Endothelial cell of umbilical vein (primary cell): ENCODE data around the gene CUL9. TPM values are rescaled to one million over a fixed set of nuclear protein-coding genes. Genes with fewer than 3 reads are reported as not detected.

Source experiments
- BruUV-seq: library from RNA; stranded (reverse); fragments of 400-500 nt; replicated peaks from 2 replicates; lab custom pipeline; 2021; lab: Mats Ljungman, UMichigan
- CTCF ChIA-PET: fragments of 300-600, 350-600 bp; sonication (Branson Sonifier 250); formaldehyde crosslinking; loops from one replicate; lab custom pipeline; 2021; ENCODE audit warnings: antibody characterized with exemption, inconsistent platforms; lab: Charles Lee
- POLR2A ChIA-PET: fragments of 300-600, 350-600 bp; sonication (Branson Sonifier 250); formaldehyde crosslinking; loops from one replicate; lab custom pipeline; 2021; ENCODE audit warnings: antibody characterized with exemption, inconsistent platforms; lab: Charles Lee
- DNase-seq: peaks from one replicate; pipeline ENCODE4 v3.0.0-alpha.2; 2011; ENCODE audit warnings: low read depth, low spot score
- FAIRE-seq: peaks from 2 replicates; lab custom pipeline; 2011; peaks lifted over from hg19 to GRCh38; lab: Jason Lieb, UNC
- H2AFZ ChIP-seq: 2 replicates; pipeline ENCODE4 v1.6.0; 2012; ENCODE audit warnings: low read depth, low read length, control low read depth, inconsistent platforms
- H3K27ac ChIP-seq: 2 replicates; pipeline ENCODE4 v1.5.1; 2011; ENCODE audit warnings: low read depth, mild to moderate bottlenecking, control low read depth, low read length, moderate library complexity; ENCODE audit not compliant: insufficient read depth
- H3K27me3 ChIP-seq, 2 experiments: 2 replicates each; pipeline versions ENCODE4 v1.6.0 to v1.6.1; 2011; ENCODE audit warnings: low read length in 2 of 2, mixed read lengths in 1 of 2; ENCODE audit not compliant: control insufficient read depth in 2 of 2, insufficient read depth in 2 of 2
- H3K36me3 ChIP-seq, 2 experiments: 2 replicates in 1 of 2; 3 replicates in 1 of 2; pipeline ENCODE4 v1.5.1; 2011; ENCODE audit warnings: low read length in 2 of 2, mild to moderate bottlenecking in 1 of 2, moderate library complexity in 1 of 2; ENCODE audit not compliant: control insufficient read depth in 2 of 2, insufficient read depth in 2 of 2; ENCODE audit errors: extremely low read depth in 1 of 2
- H3K4me1 ChIP-seq: 3 replicates; pipeline ENCODE4 v1.5.1; 2011; ENCODE audit warnings: mild to moderate bottlenecking, low read length; ENCODE audit not compliant: control insufficient read depth, insufficient read depth; ENCODE audit errors: extremely low read depth
- H3K4me2 ChIP-seq: 2 replicates; pipeline ENCODE4 v1.6.1; 2011; ENCODE audit warnings: low read length, control low read depth, mixed read lengths; ENCODE audit not compliant: insufficient read depth
- H3K4me3 ChIP-seq, 3 experiments: fragments of 200-600 bp in 1 of 3; sonication (generic), shearing (Covaris generic) in 1 of 3; replicated peaks in 1 of 3; 2 replicates each; pipeline ENCODE4 v1.5.1; 2011 to 2016; ENCODE audit warnings: control low read depth in 3 of 3, low read length in 3 of 3, mild to moderate bottlenecking in 2 of 3, inconsistent platforms in 1 of 3, low read depth in 1 of 3, moderate library complexity in 1 of 3; ENCODE audit not compliant: insufficient read depth in 1 of 3
- H3K79me2 ChIP-seq: 2 replicates; pipeline ENCODE4 v1.6.0; 2012; ENCODE audit warnings: low read length, inconsistent platforms; ENCODE audit not compliant: control insufficient read depth, insufficient read depth
- H3K9ac ChIP-seq: replicated peaks from 2 replicates; pipeline ENCODE3; 2011; ENCODE audit warnings: low read length, control low read depth; ENCODE audit not compliant: insufficient read depth; ENCODE audit errors: extremely low read depth
- H3K9me1 ChIP-seq: replicated peaks from 3 replicates; pipeline ENCODE4 v1.6.0; 2011; ENCODE audit warnings: mild to moderate bottlenecking, low read length; ENCODE audit not compliant: control insufficient read depth, insufficient read depth; ENCODE audit errors: extremely low read depth
- H3K9me3 ChIP-seq: replicated peaks from 2 replicates; pipeline ENCODE4 v1.5.1; 2012; ENCODE audit warnings: low read length, inconsistent platforms; ENCODE audit not compliant: control insufficient read depth, insufficient read depth
- H4K20me1 ChIP-seq: replicated peaks from 2 replicates; pipeline ENCODE3; 2011; ENCODE audit warnings: mild to moderate bottlenecking, low read length; ENCODE audit not compliant: control insufficient read depth, insufficient read depth; ENCODE audit errors: extremely low read depth
- CTCF ChIP-seq, 2 donors: IDR thresholded peaks; 1 replicate in 1 of 2; 2 replicates in 1 of 2; pipeline ENCODE4 v1.5.1; 2011; ENCODE audit warnings: low read length in 2 of 2, mild to moderate bottlenecking in 2 of 2, moderate library complexity in 2 of 2, control low read depth in 1 of 2, inconsistent platforms in 1 of 2, low read depth in 1 of 2; ENCODE audit not compliant: insufficient read depth in 1 of 2; ENCODE audit errors: extremely low read depth in 1 of 2
- EZH2 ChIP-seq: IDR thresholded peaks from 2 replicates; pipeline ENCODE4 v1.6.1; 2012; ENCODE audit warnings: borderline replicate concordance, low read depth, mild to moderate bottlenecking, moderate library complexity, low read length, inconsistent platforms; ENCODE audit not compliant: severe bottlenecking
- FOS ChIP-seq: IDR thresholded peaks from 2 replicates; pipeline ENCODE4 v1.6.1; 2011; ENCODE audit warnings: mild to moderate bottlenecking, low read length, moderate library complexity, borderline replicate concordance; ENCODE audit not compliant: insufficient read depth
- GATA2 ChIP-seq: IDR thresholded peaks from 2 replicates; pipeline ENCODE4 v1.7.0; 2011; ENCODE audit warnings: low read depth, mild to moderate bottlenecking, moderate library complexity, mixed read lengths, low read length; ENCODE audit not compliant: insufficient read length, insufficient read depth
- JUN ChIP-seq: IDR thresholded peaks from 2 replicates; pipeline ENCODE4 v1.6.1; 2011; ENCODE audit warnings: borderline replicate concordance, low read depth; ENCODE audit not compliant: insufficient read length, insufficient read depth
- MAX ChIP-seq: IDR thresholded peaks from 2 replicates; pipeline ENCODE4 v1.6.1; 2011; ENCODE audit not compliant: insufficient read depth, insufficient read length
- MYC ChIP-seq: IDR thresholded peaks from one replicate; pipeline ENCODE4 v1.6.1; 2011; ENCODE audit warnings: mild to moderate bottlenecking, low read depth, low read length
- POLR2A ChIP-seq: IDR thresholded peaks from 2 replicates; pipeline ENCODE4 v1.6.1; 2012; ENCODE audit warnings: low read depth, mild to moderate bottlenecking, control low read depth, low read length
- POLR2AphosphoS5 ChIP-seq: IDR thresholded peaks from 2 replicates; pipeline ENCODE4 v1.6.1; 2012; ENCODE audit warnings: low read depth, mild to moderate bottlenecking, control low read depth, low read length, moderate library complexity; ENCODE audit not compliant: insufficient read depth
- dilution Hi-C: fragments of 300-500 bp; cut with MboI; formaldehyde crosslinking; loops from one replicate; pipeline ENCODE4 v1.15.0; 2019; ENCODE audit warnings: low sequenced_read_pairs; ENCODE audit not compliant: extremely low pct_ligation_motif_present
- intact Hi-C: fragments of 100-400 bp; cut with micrococcal nuclease; formaldehyde crosslinking; loops from one replicate; pipeline ENCODE4 v1.10.0; 2022
- polyA plus RNA-seq, 4 experiments: library from polyadenylated mRNA; depleted of rRNA in 3 of 4; stranded (reverse) in 3 of 4; unstranded in 1 of 4; fragments of >200 nt; gene quantifications; 2 replicates each; pipeline versions ENCODE4 v1.2.1 to v1.2.3, GENCODE V29; 2011 to 2012; ENCODE audit warnings: missing spikeins in 1 of 4
- total RNA-seq: library from RNA; stranded (reverse); gene quantifications from 2 replicates; pipeline ENCODE4 v1.2.3, GENCODE V29; 2021

Gene CUL9
- total and polyA plus RNA-seq, 2 donors (not counting 3 experiments of a cell fraction or from before 2014, with no cell fraction given), result 38.7 to 46.0 TPM

GRCh38 chr6:43180985-43181384 lies 1.0 kb upstream of the CUL9 start:
- POLR2A ChIA-PET, result interaction anchor here (0.6 kb wide), 1 partner anchor 32 kb away, joined by 3 read pairs; no protein-coding TSS in a partner anchor
- Histone ChIP-seq H3K36me3 (peaks cover 11 to 35% of the 10 kb centered on the region in 2 experiments), H3K9ac (no peak overlapping the region), H3K9me3 (no peaks in the 10 kb centered on the region), H3K4me3 (no peak overlapping the region), H4K20me1 (no peaks in the 10 kb centered on the region), H3K79me2 (peaks cover 7% of the 10 kb centered on the region), H3K27ac (no peak overlapping the region), H3K4me1 (peaks cover 17% of the 10 kb centered on the region), H3K27me3 (no peaks in the 10 kb centered on the region), H3K9me1 (no peaks in the 10 kb centered on the region), H2AFZ (no peak overlapping the region), H3K4me2 (no peak overlapping the region)
- dilution Hi-C loops, result no loop called here
- CTCF ChIA-PET, result no interaction called here
- intact Hi-C loops, result no loop called here
- TF ChIP-seq GATA2 (no peak), JUN (no peak), MAX (no peak), MYC (no peak), EZH2 (no peak), POLR2AphosphoS5 (no peak), CTCF (IDR thresholded peaks at IDR 0.05; ENCODE audit: extremely low read depth in 1 of 2, insufficient read depth in 1 of 2, low read depth in 1 of 2, low read length in 2 of 2) (no peak), FOS (no peak), POLR2A (no peak)
- no peak for DNase-seq
- no TSS peak for BruUV-seq
- no peak for FAIRE-seq
